SH-SY5Y (cell line): ENCODE measurements around the gene HPCAL1.

Experiments
- GATA2 ChIP-seq: IDR thresholded peaks from 2 replicates; pipeline ENCODE4 v1.6.1; 2011; ENCODE audit warnings: mild to moderate bottlenecking, low read depth, low read length
- GATA3 ChIP-seq: IDR thresholded peaks from 2 replicates; pipeline ENCODE4 v1.6.1; 2011; ENCODE audit warnings: low read depth, mild to moderate bottlenecking, low read length, moderate library complexity

DNA sequence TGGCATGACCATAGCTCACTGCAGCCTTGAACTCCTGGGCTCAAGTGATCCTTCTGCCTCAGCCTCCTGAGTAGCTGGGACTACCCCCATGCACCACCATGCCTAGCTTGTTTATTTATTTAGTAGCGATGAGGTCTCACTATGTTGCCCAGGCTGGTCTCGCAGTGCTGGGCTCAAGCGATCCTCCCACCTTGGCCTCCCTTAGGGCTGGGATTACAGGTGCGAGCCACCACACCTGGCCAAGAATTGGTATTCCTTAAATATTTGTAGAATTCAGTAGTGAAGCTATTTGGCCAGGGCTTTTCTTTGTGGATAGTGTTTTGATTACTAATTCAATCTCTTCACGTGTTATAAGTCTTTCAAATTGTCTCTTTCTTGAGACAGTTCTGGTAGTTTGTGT is 89.4 kb downstream of the HPCAL1 start:
- TF ChIP-seq GATA2 (no peak), GATA3 (no peak)
